Iris pigment epithelial cell (primary cell): Measurements from ENCODE around the gene ZFAND2A.
"Not testable (repeated sequence)": the region's sequence is repeated elsewhere in the genome, so short reads cannot be mapped to it uniquely, and the experiment has no call there.

Experiments
- DNase-seq: peaks from one replicate; pipeline ENCODE4 v3.0.0-alpha.2; 2011; ENCODE audit warnings: low read depth

The ZFAND2A gene

GRCh38 chr7:1175597-1175966 is 15.6 kb upstream of the ZFAND2A start:
- DNase-seq = no peak

DNA sequence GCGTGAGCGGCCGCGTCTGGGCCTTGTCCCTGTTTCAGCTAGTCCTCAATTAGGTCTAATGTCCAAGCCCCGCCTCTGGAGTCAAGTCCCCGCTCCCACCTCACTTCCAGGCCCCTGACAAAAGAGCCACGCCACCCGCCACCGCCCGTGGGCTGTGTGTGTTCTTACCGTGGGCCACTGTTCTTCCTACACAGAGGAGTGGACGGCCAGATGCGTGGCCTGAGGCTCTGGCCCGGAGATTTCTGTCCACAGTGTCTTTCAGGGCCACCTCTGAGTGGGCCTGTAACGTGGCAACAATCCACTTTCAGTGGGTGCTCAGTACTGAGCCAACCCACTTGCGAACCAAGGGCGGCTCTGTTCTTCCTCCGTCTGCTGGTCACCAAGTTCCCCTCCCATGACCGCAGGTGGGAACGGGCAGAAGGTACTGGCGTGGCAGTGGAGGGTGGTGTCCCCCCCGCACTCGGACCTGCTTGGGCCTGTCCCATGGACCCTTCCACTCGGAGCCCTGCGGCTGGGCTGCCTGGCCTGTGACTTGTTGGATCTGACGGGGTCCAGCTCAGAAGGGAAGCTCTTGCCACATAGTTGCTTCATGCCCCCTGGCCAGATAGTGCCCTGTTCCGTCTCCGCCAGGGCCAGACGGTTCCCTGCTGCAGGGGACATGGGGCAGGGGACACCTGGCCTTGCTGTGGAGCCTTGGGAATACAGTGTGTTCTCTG is 15.0 kb upstream of the ZFAND2A start:
- DNase-seq = no peak

GRCh38 chr7:1174002-1174401 is 14.0 kb upstream of the ZFAND2A start:
- DNase-seq = no peak

DNA sequence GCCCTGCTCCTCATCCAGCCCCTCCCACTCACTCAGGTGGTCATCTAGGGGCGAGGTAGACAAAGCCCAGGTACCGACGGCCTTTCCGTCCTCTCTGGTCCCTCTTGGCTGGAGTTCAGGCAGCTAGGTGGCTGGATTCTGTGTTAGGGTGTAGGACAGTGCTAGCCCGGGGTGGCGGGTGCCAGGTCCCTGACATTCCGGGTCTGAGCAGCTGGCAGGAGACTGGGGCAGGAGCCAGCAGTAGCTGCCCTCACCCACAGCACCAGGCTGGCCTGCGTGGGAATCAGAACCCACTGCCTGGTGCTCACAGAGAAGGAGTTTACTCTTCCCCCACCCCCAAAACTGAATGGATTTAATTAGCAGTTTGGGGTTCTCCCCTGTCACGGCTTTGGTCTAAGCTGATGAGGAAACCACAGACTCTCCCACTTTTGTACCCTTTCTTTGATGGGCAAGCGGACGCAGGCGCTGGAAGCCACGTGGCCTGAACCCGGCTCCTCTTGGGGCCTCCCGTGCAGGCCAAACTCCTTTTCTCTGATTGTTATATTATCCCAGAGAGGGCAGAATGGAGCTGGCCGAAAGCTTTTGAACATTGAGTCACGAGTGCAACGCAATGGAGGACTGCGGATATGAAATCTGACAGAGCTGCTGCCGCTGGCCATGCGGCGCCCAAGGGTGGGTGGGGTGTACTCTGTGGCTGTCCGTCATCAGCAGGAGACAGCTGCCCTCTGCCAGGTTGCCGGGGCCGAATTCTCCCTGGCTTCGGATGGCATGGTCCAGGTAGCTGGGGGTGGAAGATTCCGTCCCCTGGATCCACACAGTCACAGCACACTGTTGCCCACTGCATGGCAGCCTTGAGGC is 12.9 kb upstream of the ZFAND2A start:
- DNase-seq = no peak

DNA sequence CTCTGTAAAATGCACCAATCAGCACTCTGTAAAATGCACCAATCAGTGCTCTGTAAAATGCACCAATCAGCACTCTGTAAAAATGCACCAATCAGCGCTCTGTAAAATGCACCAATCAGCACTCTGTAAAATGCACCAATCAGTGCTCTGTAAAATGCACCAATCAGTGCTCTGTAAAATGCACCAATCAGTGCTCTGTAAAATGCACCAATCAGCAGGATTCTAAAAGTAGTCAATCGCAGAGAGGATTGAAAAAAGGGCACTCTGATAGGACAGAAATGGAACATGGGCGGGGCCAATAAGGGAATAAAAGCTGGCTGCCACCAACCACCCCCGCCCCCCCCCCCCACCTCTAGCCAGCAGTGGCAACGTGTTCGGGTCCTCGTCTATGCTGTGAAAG is 11.5 kb upstream of the ZFAND2A start:
- not testable (repeated sequence) for DNase-seq

GRCh38 chr7:1170741-1171501 is 10.9 kb upstream of the ZFAND2A start:
- no peak for DNase-seq

GRCh38 chr7:1169409-1170368 is 9.7 kb upstream of the ZFAND2A start:
- DNase-seq = peak; percentile 56

DNA sequence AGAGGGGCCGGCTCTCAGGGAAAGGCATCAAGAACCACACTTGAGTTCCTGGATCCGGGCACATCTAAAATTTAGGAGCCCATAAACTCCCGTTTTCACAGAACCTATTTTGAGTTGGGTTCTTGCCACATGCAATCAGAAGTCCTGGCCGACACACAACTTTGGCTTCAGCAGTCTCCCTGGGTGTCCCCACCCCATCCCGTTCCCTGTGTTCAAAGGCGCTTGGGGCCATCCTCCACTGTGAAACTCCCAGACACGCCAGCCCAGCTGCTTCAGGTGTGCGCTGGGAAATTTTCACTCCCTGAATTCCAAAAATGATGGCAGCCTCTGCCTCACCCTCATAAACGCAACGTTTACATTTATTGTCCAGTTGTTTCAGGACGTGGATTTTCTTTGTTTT is 8.4 kb upstream of the ZFAND2A start:
- no peak for DNase-seq

GRCh38 chr7:1164436-1164835 is 4.4 kb upstream of the ZFAND2A start:
- no peak for DNase-seq

DNA sequence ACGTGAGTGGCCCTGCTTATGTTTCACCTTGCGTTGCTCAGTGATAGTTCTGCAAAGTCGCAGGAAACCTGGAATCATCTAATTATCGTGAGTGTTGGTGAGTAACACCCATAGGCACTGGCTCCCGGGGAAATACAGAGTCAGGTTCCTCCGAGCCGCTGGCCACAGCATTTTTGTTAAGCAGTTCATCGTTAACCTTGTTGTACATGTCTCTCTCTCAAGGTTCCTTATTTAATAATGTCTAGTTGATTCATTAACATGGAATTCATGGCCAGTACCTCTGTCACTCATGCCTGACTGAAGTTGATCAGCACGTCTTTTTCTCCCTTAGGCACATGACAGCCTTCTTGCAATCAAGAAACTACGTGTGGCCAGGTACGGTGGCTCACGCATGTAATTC is 3.1 kb upstream of the ZFAND2A start:
- no peak for DNase-seq

DNA sequence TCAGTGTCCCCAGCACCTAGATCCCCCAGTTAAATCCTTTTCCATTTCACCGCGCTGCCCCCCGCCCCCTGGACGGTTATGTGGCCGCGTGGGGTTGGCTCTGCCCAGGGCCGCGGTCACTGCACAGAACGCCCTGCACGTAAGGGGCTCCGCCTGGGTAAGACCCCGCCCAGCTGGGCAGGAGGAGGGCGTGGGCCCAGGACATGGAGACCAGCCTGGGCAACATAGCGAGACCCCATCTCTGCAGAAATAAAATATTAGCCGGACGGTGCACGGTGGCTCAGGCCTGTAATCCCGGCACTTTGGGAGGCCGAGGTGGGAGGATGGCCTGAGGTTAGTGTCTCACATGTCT is 650 bp upstream of the ZFAND2A start:
- DNase-seq = no peak

GRCh38 chr7:1159231-1159630 is 765 bp downstream of the ZFAND2A start:
- DNase-seq = not testable (repeated sequence)

DNA sequence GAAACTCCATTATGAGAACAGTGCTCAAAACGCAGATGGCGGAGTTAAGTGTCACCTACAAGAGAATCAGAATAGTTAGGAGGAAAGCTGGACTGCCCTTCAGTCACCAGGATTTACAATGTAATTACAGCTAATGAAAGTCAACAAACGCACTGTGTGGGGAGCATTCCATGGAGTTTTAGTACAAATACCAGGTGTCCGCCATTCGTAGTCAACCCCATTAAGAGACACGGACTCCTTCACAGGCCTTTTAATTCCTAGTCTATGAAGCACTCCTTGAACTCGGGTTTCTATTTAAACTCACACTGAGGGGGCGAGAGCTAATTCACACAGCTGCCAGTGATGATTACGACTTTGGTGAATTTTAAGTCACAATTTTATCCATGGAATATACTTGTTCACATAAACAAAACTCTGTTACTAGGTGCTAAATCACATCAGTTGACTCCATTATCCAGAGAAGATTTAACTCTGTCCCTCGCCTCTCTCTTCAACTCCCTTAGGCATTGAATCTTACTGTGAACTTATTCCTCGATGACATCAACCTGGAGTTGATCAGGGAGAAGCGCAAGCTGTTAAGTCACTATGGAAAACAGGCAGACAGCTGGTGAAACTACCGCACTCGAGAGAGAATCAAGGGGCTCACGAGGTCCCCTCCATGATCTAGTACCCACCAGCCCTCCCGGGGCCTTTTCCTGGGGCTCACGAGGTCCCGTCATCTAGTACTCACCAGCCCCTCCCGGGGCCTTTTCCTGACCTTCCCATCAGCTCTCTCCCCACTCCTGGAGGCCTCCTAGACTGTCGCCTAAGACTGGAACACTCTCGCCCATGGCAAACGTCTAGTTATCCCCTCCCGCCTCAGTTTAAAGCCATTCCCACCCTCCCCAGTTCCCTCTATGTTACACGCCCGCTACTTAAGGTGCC is 1.5 kb downstream of the ZFAND2A start:
- no peak for DNase-seq

DNA sequence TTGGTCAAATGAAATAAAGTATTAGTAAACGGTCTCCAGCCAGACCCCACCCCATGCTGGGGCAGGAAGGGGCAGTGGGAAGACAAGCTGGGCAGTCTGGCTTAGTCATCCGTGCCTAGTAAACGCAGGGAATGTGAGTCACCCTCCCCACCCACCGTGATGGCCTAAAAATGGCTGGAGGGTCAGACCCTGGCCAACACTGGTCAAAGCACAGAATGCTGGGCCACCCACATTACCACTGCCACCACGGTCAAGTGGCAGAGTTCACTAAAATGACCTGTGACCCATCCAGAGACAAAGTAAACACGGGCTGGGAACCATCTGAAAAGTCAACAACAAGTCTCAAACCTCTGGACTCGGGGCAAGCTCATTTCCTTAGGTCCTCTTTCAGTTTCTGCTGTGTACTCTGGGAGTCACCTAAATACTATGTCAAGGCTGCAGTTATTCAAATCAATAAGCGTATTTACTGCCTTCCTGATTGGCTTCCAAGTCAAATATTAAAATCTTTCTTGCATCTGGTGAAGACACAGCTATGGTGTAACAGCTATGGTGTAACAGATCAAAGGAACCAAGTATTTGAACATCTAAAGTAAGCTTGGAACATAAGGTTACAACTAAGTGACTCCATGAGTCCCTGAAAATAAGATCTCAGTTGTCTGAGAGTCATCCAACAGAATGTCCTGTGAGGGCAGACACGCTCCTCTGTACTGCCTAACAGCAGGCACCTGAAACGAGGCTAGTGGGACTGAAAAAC is 3.0 kb downstream of the ZFAND2A start:
- DNase-seq = peak; percentile 56

DNA sequence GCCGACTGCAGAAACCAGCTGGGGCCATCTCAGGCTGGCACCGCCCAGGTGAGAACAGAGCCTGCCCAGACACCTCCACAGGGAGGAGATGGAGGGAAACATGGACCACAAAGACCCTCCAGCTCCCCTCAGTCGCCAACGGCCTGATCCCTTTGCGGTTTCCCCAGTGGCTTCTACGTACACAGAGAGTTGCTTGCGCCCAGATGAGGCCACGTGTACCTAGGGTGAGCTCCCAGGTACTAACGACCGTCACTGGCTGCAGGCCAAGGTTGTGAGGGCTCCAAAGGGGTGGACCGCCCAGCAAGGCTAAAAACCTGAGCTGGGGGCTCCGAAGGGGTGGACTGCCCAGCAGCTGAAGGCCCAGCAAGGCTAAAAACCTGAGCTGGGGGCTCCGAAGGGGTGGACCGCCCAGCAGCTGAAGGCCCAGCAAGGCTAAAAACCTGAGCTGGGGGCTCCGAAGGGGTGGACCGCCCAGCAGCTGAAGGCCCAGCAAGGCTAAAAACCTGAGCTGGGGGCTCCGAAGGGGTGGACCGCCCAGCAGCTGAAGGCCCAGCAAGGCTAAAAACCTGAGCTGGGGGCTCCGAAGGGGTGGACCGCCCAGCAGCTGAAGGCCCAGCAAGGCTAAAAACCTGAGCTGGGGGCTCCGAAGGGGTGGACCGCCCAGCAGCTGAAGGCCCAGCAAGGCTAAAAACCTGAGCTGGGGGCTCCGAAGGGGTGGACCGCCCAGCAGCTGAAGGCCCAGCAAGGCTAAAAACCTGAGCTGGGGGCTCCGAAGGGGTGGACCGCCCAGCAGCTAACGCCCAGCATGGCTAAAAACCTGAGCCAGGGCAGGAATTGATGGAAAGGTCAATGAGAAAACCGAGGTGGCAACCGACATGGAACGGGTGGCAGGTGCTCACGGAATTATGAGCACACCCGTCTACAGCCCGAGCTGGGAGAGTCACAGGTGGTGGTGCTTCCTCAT is 3.9 kb downstream of the ZFAND2A start:
- not testable (repeated sequence) for DNase-seq

- DNase-seq = no peak
Observed at GRCh38 chr7:1154172-1154739, 5.7 kb downstream of the ZFAND2A start.

- DNase-seq = no peak
Observed at GRCh38 chr7:1152492-1152891, 7.5 kb downstream of the ZFAND2A start.
